Heart right ventricle (tissue), 16 donors: ENCODE measurements around the gene TEPSIN. TPM values are rescaled to one million over a fixed set of nuclear protein-coding genes. Genes with fewer than 3 reads are reported as not detected.

Experiments
- ATAC-seq, 8 donors: fragments of 200-7000 bp; cut with Tn5 transposase; one replicate each; pipeline ENCODE4 v1.9.1; 2020; ENCODE audit warnings: mild to moderate bottlenecking in 8 of 8, moderate library complexity in 8 of 8, moderate number of reproducible peaks in 1 of 8
- DNase-seq, 2 donors: peaks; one replicate each; pipeline ENCODE4 v3.0.0-alpha.2; 2020
- H3K27ac ChIP-seq, 10 donors: fragments of 200-600 bp; sonication (generic) in 2 of 10; one replicate each; pipeline versions ENCODE4 v1.5.0 to v1.8.0; 2020 to 2022; ENCODE audit warnings: mild to moderate bottlenecking in 3 of 10
- H3K27me3 ChIP-seq, 7 donors: fragments of 200-600 bp; one replicate each; pipeline ENCODE4 v1.8.0; 2021 to 2022; ENCODE audit warnings: mild to moderate bottlenecking in 2 of 7
- H3K36me3 ChIP-seq, 9 donors: fragments of 200-600 bp; sonication (generic) in 1 of 9; one replicate each; pipeline versions ENCODE4 v1.5.0 to v1.8.0; 2020 to 2022; ENCODE audit warnings: mild to moderate bottlenecking in 2 of 9
- H3K4me1 ChIP-seq, 9 donors: fragments of 200-600 bp; sonication (generic) in 1 of 9; one replicate each; pipeline versions ENCODE4 v1.5.0 to v1.8.0; 2020 to 2022; ENCODE audit warnings: mild to moderate bottlenecking in 4 of 9
- H3K4me3 ChIP-seq, 10 donors: fragments of 200-600 bp; sonication (generic) in 2 of 10; one replicate each; pipeline versions ENCODE4 v1.5.0 to v1.8.0; 2020 to 2022; ENCODE audit warnings: mild to moderate bottlenecking in 7 of 10, moderate library complexity in 2 of 10
- H3K9me3 ChIP-seq, 11 donors: fragments of 200-600 bp in 10 of 11; sonication (generic) in 2 of 11; one replicate each; pipeline versions ENCODE4 v1.5.0 to v1.8.0; 2013 to 2022; ENCODE audit warnings: mild to moderate bottlenecking in 2 of 11, control low read depth in 1 of 11, moderate library complexity in 1 of 11
- CTCF ChIP-seq, 9 donors: fragments of 200-600 bp; sonication (generic) in 2 of 9; IDR thresholded peaks; one replicate each; pipeline versions ENCODE4 v1.5.0 to v1.8.0; 2021 to 2022; ENCODE audit warnings: antibody characterized with exemption in 9 of 9, mild to moderate bottlenecking in 5 of 9, moderate library complexity in 1 of 9
- WGBS, 2 donors: extraction: QIAGEN DNeasy Blood & Tissue Kit; methylation state at CpG; one replicate each; pipeline ENCODE4 v1.1.7; 2013; ENCODE audit warnings: inconsistent platforms in 1 of 2; 5-methylcytosine and 5-hydroxymethylcytosine counted together
- intact Hi-C, 10 donors: fragments of 100-400 bp; cut with DNase I; formaldehyde crosslinking; loops; one replicate each; pipeline versions ENCODE4 v1.11.1 to v1.14.2; 2022
- polyA plus RNA-seq, 2 donors: library from polyadenylated mRNA; stranded (reverse); fragments of 200-250 nt; gene quantifications; one replicate each; pipeline ENCODE4 v1.2.3, GENCODE V29; 2013
- total RNA-seq, 10 donors: library from RNA; stranded (reverse); fragmentation: NEBNext Ultra II Directional in 3 of 10; extraction: Animal tissue kit (Norgen Biotek cat#: 25700) in 3 of 10; gene quantifications; one replicate each; pipeline versions ENCODE4 v1.2.1 to v1.2.4, GENCODE V29; 2021 to 2023
- donor health status: Arrhythmogenic right ventricular cardiomyopathy.
- donor health status: ischemic (EF 13 %, LVEDD 7.1; RV severe dilation, severe dysfunction).
- donor health status: healthy with polysubstance abuse.
- donor health status: DM: no; HTN: yes; CAD: no.
- donor health status: DM: no; HTN: no; CAD: no.
- donor health status: ischemic (EF 25% LVEDD 6.9; RV normal size, moderate dysfunction).
- donor health status: ischemic (EF 25% LVEDD 5.7; RV mildly dilated, moderate dysfunction).
- donor health status: healthy.
- donor health status: DM: yes; HTN: yes; CAD: no.
- donor health status: Ischemic cardiomyopathy.
- donor health status: ischemic (EF 35%, LVEDD 5.7; RV mildly dilated, moderate dysfunction).
- donor health status: nonischemic (EF 11% LVEDD 7.7; RV severe dilation, severe dysfunction).
- donor health status: DM: yes; HTN: yes; CAD: no.
- donor health status: PGD.
- donor health status: ischemic (EF 29% LVEDD 5.4; RV normal size, mild dysfunction).
- donor health status: nonischemic (EF 23%, LVEDD 6.1; RV moderate dilation, normal function).

Gene TEPSIN
- total and polyA plus RNA-seq, 12 donors = 6.2 to 30.4 (median 9.8) TPM

GRCh38 chr17:81277946-81278693 is 39.3 kb upstream of the TEPSIN start:
- DNase-seq = peak in 1 of 2 donors; percentile 58
- peak in 6 of 8 donors; percentile 27 to 84 (median 56) for ATAC-seq
- Histone ChIP-seq H3K4me3 (peak overlapping the region in 6 of 10 donors; percentile 5 to 15 (median 12)), H3K9me3 (no peaks in the 10 kb centered on the region), H3K27me3 (no peaks in the 10 kb centered on the region), H3K27ac (peak overlapping the region in 7 of 10 donors; percentile 22 to 75 (median 54)), H3K4me1 (peaks cover 0 to 20% (median 12%) of the 10 kb centered on the region in 9 donors), H3K36me3 (peaks cover 0 to 98% (median 23%) of the 10 kb centered on the region in 9 donors)
- intact Hi-C loops = no loop called here
- WGBS, 2 donors = 76 to 85% methylated on average over 20 of the region's 20 CpGs
- no peak for TF ChIP-seq CTCF (IDR thresholded peaks at IDR 0.05)

GRCh38 chr17:81277421-81277820 is 38.6 kb upstream of the TEPSIN start:
- DNase-seq (peak; percentile 50 to 57), ATAC-seq (peak; percentile 53 to 82 (median 70))
- Histone ChIP-seq H3K9me3 (no peaks in the 10 kb centered on the region), H3K36me3 (peaks cover 0 to 98% (median 28%) of the 10 kb centered on the region in 9 donors), H3K27me3 (no peaks in the 10 kb centered on the region), H3K4me3 (peak overlapping the region in 6 of 10 donors; percentile 5 to 15 (median 12)), H3K27ac (peak overlapping the region in 7 of 10 donors; percentile 4 to 75 (median 54)), H3K4me1 (peaks cover 0 to 20% (median 14%) of the 10 kb centered on the region in 9 donors)
- intact Hi-C loops = no loop called here
- WGBS, 2 donors = 56 to 65% methylated on average over 18 of the region's 18 CpGs
- no peak for TF ChIP-seq CTCF (IDR thresholded peaks at IDR 0.05)

GRCh38 chr17:81276781-81277180 is 37.9 kb upstream of the TEPSIN start:
- Histone ChIP-seq H3K27me3 (no peaks in the 10 kb centered on the region), H3K4me3 (no peak overlapping the region), H3K36me3 (peaks cover 0 to 98% (median 31%) of the 10 kb centered on the region in 9 donors), H3K27ac (no peak overlapping the region), H3K4me1 (peaks cover 0 to 20% (median 14%) of the 10 kb centered on the region in 9 donors), H3K9me3 (no peaks in the 10 kb centered on the region)
- DNase-seq (no peak), ATAC-seq (no peak)
- 91 to 97% methylated on average over 11 of the region's 11 CpGs for WGBS, 2 donors
- intact Hi-C loops = no loop called here
- no peak for TF ChIP-seq CTCF (IDR thresholded peaks at IDR 0.05)

- DNase-seq = no peak
- 97 to 98% methylated on average over 14 of the region's 14 CpGs for WGBS, 2 donors
- no peak for ATAC-seq
- no peaks in the 10 kb centered on the region for H3K9me3 ChIP-seq
- peaks cover 0 to 20% (median 14%) of the 10 kb centered on the region in 9 donors for H3K4me1 ChIP-seq
- no peak overlapping the region for H3K4me3 ChIP-seq
- peaks cover 0 to 96% (median 39%) of the 10 kb centered on the region in 9 donors for H3K36me3 ChIP-seq
- no peak overlapping the region for H3K27ac ChIP-seq
- no peaks in the 10 kb centered on the region for H3K27me3 ChIP-seq
- intact Hi-C loops = no loop called here
- TF ChIP-seq CTCF (IDR thresholded peaks at IDR 0.05) = no peak
Observed at GRCh38 chr17:81274471-81274855, 35.6 kb upstream of the TEPSIN start.
